NCI-H345 (cell line): ENCODE results near the gene SCP2.

ENCODE experiments used
- DNase-seq: peaks from one replicate; lab custom pipeline; 2025; lab: John Stamatoyannopoulos, UW

Gene SCP2

DNA sequence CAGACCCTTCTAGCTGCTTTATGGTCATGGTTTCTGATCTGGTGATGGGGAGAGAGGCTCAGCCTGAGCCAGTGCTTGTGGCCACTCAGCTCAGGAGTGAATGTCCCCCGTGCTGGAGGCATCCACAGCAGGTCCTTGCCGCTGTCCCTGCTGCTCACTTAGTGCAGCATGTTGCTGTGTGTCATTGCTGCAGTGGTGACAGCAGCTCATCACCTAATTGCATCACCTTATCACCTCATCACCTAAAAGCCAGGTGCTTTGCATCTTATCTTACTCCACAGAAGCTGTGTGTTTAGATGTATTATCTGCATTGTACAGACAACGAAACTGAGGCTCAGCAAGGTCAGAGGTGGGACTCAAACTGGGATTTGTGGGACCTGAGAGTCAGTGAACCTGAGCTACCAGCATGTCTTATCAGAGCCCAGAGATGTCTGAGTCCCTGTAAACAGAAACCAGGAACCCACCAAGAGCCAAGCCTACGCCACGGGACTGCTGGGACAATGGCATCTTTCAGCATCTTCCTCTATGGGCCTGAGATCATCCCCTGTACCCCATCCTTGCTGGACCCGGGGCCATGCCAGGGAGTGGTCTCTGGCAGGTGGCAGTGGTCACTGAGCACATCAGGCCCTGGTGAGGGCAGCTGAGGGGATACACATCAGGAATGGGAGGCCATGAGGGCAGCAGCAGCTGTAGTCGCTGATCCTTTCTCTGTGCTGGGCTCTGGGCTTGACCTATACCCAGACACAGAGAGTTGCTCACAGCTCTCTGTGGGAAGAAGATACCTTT, 141.4 kb downstream of the SCP2 start:
- no peak for DNase-seq

GRCh38 chr1:53069265-53069662, 142.2 kb downstream of the SCP2 start:
- no peak for DNase-seq

DNA sequence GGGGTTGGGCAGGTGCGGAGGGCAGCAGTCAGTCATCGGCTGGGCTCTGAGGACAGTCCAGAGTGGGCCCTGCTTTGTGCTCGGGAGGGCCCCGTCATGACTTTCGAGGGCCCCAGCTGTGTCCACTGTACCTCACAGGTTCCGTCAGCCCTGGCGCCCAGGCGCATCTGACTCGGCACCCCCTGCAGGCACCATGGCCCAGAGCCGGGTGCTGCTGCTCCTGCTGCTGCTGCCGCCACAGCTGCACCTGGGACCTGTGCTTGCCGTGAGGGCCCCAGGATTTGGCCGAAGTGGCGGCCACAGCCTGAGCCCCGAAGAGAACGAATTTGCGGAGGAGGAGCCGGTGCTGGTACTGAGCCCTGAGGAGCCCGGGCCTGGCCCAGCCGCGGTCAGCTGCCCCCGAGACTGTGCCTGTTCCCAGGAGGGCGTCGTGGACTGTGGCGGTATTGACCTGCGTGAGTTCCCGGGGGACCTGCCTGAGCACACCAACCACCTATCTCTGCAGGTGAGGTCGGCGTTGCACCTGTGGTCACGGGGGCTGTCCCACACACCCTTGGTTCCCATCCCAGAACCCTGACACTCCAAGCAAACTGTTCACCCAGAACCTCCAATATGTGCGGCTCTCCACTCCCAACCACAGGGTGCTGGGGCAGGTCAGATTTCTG, 142.7 kb downstream of the SCP2 start:
- DNase-seq = no peak

- no peak for DNase-seq
These were observed 143.5 kb downstream of the SCP2 start for GRCh38 chr1:53070621-53071020.

- DNase-seq = no peak
These were observed 144.2 kb downstream of the SCP2 start for GRCh38 chr1:53071167-53071865.

GRCh38 chr1:53071915-53072314, 144.8 kb downstream of the SCP2 start:
- DNase-seq = no peak

DNA sequence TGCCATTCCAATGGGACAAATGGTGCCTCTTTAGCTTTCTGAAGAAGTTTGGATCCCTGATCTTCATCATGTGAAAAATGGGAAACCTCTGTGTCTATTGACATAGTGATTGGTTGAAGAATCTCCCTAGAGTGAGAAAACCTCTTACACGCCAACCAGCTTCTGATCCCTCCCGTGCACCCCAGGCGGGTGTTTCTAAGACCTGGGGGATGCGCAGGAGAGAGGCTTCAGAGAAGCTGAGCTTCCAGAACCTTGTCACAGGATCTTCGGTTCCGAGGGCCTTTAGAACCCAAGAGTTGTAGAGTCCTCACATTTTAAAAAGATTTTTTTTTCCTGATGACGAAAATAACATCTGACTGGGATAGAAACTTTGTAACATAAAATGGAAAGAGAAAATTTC, 146.2 kb downstream of the SCP2 start:
- no peak for DNase-seq

- no peak for DNase-seq
These were observed 146.8 kb downstream of the SCP2 start for GRCh38 chr1:53073868-53074311.

GRCh38 chr1:53074313-53075154, 147.5 kb downstream of the SCP2 start:
- no peak for DNase-seq

DNA sequence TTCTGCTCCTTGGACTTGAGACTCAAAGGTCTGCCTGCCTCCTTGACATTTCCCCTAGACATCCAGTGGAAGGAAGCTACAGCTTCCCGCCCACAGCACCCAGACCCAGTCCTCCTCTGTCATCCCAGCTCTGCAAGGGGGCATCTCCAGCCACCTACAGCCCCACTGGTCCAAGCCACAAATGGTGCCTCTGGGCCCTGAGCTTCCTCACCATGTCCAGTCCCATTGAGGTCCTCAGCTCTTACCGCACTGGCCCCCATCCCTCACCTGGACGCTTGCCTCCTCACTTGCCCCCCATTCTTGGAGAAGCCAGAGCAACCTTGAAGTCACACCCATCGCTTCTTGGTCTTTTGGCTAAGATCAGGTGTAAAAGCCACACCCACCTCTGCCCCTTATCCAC, 148.1 kb downstream of the SCP2 start:
- no peak for DNase-seq

DNA sequence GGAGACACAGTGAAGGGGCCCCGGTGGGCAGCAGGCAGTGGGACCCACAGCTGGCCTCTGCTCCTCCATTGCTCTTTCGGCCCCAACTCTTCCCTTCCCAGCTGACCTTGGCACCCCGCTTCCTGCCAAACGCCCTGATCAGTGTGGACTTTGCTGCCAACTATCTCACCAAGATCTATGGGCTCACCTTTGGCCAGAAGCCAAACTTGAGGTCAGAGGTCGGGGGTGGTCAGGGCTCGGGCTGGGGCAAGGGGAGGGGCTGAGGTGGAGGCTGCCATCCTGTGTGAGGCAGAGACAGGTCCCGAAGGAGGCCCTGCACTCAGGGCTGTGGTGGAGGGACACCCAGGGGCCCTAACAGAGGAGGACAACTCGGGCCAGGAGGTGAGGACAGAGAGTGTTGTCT, 148.7 kb downstream of the SCP2 start:
- DNase-seq = no peak

GRCh38 chr1:53076165-53076564, 149.1 kb downstream of the SCP2 start:
- no peak for DNase-seq

- no peak for DNase-seq
These were observed 149.9 kb downstream of the SCP2 start for GRCh38 chr1:53076721-53077598.

DNA sequence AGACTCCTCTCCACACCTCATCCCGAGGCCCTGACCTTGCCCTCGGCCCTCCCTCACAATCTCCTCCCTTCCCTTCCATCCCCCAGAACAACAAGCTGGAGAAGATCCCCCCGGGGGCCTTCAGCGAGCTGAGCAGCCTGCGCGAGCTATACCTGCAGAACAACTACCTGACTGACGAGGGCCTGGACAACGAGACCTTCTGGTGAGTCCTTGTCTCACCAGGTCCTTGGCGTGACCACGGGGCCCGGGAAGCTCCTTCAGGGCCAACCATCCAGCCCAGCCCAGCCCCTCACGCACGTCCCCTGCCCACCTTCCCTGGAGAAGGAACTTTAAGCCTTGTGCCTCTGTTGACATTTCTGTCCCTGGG, 150.5 kb downstream of the SCP2 start:
- no peak for DNase-seq

GRCh38 chr1:53078333-53079101, 151.4 kb downstream of the SCP2 start:
- DNase-seq = no peak

GRCh38 chr1:53079251-53079650, 152.2 kb downstream of the SCP2 start:
- no peak for DNase-seq

GRCh38 chr1:53080041-53080440, 153.0 kb downstream of the SCP2 start:
- no peak for DNase-seq

- DNase-seq = no peak
These were observed 153.7 kb downstream of the SCP2 start for GRCh38 chr1:53080769-53081168.

DNA sequence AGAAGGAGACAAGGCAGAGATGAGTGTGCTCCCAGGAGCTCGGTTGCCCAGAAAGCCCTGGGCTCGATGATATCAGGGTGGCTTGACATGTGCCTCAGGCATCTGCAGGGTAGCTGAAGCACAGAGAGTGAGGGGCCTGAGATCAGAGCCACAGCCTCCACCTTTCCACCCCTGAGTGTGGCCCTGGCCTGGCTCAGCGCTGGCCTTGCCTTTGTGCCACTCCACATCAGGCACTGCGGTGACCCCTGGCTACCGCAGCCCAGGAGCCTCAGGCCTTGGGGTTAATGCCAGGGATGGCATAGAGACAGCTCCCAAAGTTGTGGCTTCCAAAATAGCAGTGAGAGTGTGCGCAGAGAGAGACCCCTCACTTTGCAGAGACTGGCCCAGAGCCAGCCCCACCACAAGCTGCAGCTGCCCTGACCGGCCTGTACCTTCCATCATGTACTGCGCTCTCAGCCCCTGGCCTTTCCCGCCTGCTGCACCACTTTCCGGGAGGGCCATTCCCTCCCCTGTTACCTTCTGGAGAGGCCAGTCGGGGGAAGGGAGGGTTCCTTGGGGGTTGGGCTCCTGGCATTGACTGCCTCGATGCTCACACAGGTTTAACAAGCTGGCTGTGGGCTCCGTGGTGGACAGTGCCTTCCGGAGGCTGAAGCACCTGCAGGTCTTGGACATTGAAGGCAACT, 154.4 kb downstream of the SCP2 start:
- DNase-seq = no peak
